ENCODE data around the gene KRTAP5-7.

- TF ChIP-seq CTCF (IDR thresholded peaks at IDR 0.05; ENCODE audit: borderline replicate concordance, extremely low read depth, low read length, poor library complexity, severe bottlenecking) (no peak), EZH2 (IDR thresholded peaks at IDR 0.05; ENCODE audit: borderline replicate concordance, low read depth, low read length, severe bottlenecking) (no peak)
These were observed 29.0 kb upstream of the KRTAP5-7 start for GRCh38 chr11:71498091-71498490.

Measured in DND-41 (cell line).